Mesenteric fat pad (tissue), 1 donor: ENCODE measurements around the gene CMTM6. TPM values are rescaled to one million over a fixed set of nuclear protein-coding genes. Genes with fewer than 3 reads are reported as not detected.
"Not testable (repeated sequence)": the region's sequence is repeated elsewhere in the genome, so short reads cannot be mapped to it uniquely, and the experiment has no call there.

ENCODE experiments used
- DNase-seq: peaks from one replicate; pipeline ENCODE4 v3.0.0-alpha.2; 2020; ENCODE audit warnings: low spot score
- total RNA-seq: library from RNA; stranded (reverse); fragmentation: NEBNext Ultra II Directional; extraction: Animal tissue kit (Norgen Biotek cat#: 25700); gene quantifications from one replicate; pipeline ENCODE4 v1.2.1, GENCODE V29; 2021
- donor health status: DM: yes; HTN: yes; CAD: no.

CMTM6 gene
- total RNA-seq, 1 donor from 2014 or later = 52.4 TPM

DNA sequence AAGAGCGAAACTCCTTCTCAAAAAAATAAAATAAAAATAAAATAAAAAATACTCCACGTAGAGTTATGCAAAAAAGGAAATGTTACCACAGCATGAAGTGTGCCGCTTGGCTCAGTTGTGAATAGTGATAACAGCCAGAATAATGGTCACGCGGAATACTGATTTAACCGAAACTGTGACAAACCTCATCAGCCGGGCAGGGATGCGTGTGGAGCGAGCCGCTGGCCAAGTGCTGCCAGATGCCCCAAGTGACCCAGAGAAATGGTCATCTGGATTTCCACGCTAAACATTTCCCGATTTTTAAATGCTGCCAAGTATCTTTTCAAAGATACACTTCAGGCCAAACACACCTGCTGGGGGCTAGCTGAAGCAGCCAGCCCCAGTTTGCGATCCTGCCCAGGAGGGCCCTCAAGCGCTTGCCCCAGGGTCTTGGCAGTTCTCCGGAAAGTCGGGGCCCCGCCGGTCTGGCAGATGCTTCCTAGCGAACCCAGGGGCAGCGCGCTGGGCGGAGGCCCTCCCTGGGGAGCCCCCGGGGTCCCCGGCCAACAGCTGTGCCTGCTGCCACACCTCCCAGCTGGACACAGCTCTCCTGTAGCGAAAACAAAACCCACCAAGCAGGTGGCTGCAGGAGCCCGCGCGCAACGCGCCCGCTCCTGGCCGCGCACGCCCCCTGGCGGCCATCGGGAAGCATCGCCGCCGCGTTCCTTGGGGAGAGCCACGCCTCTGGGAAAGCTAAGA is 35.1 kb downstream of the CMTM6 start:
- DNase-seq = peak; percentile 95

DNA sequence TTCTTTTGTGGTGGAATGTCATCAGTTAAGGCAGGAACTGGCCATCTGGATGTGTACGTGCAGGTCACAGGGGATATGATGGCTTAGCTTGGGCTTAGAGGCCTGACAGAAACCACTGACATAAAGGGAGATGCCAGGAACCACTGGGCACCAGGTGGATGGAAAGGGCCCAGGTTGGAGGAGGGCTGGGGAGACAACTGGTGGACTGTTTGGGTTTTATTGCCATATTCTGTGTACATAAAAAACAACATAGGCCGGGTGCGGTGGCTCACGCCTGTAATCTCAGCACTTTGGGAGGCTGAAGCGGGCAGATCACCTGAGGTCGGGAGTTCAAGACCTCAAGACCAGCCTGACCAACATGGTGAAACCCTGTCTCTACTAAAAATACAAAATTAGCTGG is 35.8 kb downstream of the CMTM6 start:
- DNase-seq = not testable (repeated sequence)

DNA sequence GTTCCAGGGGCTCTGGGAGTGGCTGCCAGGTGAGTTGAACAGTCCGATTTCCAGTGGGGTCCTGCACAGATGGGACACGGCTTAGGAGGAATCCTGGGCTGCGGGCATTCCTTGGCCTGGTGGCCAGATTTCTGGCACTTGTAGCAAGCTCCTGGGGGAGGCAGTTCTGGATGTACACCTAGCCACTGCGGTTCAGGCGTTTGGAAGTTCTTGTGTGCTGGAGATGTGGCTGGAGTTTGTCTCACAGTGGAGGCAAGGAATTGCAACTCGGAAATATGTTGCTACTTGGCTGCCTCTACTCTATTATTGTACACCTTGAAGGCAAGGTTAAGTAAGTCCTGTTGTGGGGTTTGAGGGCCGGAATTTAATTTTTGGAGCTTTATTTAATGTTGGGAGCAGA is 37.9 kb downstream of the CMTM6 start:
- not testable (repeated sequence) for DNase-seq

DNA sequence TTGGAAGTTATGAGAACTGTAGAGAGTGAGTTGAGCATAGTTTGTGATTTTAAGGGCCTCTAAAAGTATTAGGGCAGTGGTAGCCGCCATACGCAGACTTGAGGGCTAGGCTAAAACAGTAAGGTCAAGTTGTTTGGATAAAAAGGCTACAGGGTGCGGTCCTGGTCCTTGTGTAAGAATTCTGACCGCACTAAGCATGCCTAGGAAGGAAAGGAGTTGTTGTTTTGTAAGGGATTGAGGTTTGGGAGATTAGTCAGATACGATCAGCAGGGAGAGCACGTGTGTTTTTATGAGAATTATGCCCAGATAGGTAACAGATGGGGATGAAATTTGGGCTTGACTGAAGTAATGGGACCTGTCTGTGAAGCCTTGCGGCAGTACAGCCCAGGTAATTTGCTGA is 39.2 kb downstream of the CMTM6 start:
- DNase-seq = not testable (repeated sequence)

DNA sequence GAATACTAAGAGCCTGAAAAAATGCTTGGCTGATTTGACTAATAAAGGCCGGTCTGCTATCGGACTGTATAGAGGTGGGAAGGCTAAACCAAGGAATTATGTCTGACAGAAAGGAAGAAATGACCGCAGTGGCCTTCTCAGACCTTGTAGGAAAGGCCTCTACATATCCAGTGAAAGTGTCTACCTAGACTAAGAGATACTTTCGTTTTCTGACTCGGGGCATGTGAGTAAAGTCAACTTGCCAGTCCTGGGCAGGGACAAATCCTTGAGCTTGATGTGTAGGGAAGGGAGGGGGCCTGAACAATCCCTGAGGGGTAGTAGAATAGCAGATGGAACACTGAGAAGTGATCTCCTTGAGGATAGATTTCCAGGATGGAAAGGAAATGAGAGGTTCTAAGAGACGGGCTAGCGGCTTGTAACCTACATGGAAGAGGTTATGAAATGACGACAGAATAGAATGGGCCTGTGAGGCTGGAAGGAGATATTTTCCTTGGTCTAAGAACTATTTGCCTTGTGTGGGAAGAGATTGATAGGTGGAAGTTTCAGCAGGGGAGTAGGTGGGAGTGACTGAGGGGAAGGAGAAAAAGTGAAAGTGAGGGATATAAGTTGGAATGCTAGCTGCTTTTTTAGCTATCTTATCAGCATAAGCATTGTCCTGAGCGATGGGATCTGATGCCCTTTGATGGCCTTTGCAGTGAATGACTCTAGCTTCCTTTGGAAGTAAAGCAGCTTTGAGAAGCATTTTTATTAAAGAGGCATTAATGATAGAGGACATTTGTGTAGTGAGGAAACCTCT is 40.3 kb downstream of the CMTM6 start:
- DNase-seq = not testable (repeated sequence)

DNA sequence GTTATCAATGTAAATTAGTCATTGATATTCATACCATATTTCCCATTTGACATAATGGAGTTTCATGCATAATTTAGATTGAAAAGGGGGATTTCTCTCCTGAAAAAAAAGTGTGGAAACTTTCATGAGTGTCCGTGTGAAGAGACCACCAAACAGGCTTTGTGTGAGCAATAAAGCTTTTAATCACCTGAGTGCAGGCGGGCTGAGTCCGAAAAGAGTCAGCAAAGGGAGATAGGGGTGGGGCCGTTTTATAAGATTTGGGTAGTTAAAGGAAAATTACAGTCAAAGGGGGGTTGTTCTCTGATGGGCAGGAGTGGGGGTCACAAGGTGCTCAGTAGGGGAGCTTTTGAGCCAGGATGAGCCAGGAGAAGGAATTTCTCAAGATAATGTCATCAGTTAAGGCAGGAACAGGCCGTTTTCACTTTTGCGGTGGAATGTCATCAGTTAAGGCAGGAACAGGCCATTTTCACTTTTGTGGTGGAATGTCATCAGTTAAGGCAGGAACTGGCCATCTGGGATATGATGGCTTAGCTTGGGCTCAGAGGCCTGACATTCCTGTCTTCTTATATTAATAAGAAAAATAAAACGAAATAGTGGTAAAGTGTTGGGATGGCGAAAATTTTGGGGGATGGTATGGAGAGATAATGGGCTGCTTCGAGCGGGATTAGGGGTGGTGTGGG is 41.7 kb downstream of the CMTM6 start:
- DNase-seq = not testable (repeated sequence)

DNA sequence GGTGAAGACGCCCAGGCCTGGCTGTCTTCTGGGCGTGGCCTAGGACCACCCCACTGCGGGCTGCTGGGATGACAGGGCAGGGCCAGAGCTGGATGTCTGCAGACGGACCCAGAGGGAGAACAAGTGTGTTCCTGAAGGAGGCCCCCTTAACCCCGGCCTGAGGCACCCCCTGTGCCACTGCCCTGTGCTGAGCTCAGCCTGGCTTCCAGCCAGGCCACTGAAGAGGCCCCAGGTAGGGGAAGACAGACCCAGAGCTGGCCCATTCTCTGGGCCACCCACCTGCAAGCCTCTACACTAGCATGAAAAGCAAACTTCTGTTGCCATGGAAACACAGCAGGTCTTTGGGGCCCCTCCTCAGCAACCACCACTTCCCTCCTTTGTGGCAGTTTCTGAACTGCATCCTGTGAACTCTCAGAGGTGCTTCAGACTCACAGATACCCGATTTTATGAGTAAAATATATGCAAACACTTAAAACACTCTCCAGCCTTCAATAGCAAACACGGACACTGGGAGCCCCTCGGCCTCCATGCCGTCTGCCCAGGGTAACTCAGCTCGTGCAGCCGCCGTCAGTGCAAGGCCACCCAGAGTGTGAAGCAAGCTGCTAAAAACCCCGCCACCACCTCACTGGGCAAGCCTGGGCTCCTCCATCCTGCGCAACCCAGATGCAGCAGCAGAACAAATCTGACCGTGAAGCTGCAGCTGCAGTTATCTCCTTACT is 42.5 kb downstream of the CMTM6 start:
- no peak for DNase-seq

DNA sequence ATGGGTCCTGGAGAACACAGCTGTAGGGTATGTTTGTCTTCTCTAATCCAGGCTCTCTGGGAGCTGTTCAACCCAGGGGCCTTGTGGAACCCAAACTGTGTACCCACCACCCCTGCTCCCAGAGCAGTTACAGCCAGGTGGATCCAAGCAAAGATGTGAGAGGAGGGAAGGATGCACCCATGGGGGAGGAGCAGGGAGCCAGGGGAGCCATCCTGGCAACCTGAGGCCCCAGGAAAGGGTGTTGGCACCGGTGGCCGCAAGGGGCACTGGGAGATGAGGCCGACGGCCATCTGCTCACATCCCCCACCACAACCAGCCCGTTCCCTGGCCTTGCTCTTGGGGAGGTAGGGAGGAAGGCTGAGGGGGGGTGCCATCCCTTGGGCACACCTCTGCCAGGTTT is 43.2 kb downstream of the CMTM6 start:
- no peak for DNase-seq

DNA sequence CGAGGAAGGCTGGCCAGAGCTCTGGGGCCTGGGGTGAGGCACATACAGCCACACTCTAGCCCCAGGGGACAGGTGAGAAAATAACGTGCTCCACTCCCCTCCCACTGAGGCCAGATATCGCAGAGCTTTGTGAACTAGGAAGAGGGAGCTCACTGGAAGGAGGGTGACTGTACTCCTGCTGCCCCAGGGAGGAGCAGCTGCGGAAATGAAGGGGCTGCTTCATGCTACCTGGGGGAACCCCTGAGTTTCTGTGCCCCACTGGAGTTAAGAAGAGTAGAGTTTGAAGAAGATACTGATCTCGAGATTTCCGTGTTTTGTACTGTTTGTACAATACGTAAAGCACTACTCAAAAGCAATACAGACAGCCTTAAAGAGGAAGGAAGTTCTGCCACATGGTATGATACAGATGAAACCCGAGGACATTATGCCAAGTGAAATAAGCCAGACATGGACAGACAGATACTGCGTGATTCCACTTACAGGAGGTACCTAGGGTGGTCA is 44.6 kb downstream of the CMTM6 start:
- no peak for DNase-seq

DNA sequence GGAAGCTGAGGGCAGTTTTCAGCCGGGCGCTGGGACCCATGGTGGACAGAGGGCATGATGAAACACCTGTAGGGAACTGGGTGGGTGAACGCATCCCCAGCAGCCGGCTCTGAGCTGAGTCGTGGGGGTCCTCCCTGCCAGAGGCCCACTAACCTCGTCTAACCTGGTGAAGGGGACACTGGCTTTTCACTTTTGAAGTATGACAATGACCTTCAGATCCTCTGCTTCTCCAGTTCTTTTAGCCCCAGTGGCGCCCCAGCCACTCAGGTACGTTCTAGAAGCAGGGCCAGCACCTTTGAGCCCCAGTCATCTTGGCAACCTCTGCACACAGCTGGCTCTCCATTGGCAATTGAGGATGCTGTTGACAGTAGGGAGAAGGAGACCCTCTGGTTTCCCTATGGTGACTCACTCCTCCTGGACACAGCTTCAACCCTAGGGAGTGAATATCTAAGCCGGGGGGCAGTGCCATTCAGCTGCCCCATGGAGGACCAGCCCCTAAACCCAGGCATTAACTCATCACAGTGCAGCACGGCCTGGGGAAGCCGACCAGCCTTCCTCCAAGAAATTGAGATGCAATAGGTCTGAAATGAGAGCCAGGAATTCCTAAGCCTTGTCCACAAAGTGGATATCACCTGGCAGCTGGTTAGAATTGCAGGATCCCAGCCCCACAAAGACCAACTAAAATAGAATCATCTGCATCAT is 46.1 kb downstream of the CMTM6 start:
- peak; percentile 57 for DNase-seq

DNA sequence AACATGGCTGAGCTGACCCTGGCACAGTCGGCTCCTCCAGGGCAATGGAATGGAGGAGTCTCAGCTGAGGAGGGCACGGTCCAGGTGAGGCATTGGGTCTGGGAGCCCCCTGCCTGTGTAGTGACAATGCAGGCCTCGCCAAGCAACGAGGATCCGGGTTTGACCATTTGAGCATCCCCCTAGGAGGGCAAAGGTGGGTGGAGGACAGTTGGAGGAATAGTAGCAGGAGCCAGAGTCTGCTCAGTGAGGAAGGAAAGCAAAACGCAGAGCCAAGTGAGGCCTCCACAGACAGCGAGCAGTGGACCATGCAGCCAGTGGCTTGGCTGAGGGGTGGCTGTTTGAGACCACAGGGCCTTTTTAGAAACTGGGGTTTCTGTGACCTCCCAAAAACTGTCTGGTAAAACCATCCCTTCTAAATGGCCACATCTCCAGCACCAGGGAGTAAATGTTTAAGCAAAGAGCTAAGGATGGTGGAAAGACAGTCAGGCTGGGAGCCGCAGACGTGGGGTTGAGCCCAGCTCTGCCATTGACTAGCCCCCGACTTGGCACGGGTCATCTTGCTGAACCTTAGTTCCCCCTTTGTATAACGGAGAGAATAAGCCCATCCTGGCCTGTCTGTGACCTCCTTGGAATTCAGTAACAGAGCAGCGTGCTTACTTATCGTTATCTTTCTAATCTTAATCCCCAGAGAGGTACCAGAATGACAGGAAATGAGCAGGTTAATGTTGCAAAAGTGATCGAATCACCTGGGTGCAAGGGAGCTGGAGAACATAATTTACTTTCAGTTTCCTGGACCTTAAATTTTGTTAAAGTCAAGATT is 46.8 kb downstream of the CMTM6 start:
- peak; percentile 35 for DNase-seq

DNA sequence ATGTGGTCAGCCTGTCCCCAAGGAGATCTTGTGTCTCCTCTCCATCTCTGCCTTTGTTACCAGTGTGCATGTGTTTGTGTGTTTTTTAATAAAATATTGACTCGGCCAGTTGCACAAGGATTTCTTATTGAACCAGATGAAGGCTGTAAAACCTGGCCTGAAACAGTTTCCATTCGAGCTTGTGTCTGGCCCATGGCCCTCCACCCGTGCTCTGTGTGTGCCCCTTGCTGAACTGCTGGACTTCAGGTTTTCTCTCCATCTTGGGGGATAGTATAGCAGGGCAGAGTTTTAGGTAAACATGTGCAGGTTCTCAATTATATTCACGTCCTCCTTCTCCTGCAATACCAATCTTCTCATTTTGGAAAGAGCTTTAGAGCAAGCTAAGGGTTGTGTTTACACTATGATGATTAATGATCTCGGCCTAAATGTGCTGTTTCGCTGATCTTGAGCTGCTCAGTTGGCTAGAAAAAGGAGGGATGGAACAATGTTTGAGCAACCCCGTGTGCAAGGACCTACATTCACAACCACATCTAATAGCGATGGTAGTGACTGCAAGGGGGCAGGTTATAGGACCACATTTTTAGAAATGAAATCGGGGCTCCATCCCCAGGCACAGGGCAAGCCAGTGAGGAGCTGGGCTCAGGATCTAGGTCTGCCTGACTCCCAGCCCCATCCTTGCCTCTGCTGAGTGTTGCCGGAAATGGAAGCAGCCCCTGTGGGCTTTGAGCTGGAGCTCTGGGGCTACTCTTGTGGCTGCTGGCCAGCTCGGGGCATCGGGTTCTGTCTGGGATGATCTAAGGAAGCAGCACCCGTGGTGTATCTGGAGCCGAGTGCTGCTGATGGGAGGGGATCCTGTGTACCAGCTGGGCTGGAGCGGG is 47.7 kb downstream of the CMTM6 start:
- peak; percentile 67 for DNase-seq

DNA sequence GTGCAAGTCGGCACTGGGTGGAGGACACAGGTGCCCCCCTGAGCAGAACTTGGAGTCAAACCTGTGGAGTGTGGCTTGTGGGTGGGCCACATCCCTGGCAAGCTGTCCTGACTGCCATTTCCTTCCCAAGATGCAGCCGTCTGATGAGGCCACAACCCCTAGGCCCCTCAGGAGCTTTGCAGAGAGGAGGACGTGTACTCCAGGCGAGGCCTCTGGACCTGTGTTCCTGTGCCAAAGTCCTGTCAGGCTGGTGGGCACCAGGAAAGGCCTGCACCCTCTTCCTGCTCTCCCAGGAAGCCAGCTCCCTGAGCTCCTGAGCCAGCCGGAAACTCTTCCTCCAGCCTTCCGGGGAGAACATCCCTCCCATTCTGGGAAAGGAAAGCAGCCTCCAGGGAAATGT is 48.5 kb downstream of the CMTM6 start:
- DNase-seq = peak; percentile 62

DNA sequence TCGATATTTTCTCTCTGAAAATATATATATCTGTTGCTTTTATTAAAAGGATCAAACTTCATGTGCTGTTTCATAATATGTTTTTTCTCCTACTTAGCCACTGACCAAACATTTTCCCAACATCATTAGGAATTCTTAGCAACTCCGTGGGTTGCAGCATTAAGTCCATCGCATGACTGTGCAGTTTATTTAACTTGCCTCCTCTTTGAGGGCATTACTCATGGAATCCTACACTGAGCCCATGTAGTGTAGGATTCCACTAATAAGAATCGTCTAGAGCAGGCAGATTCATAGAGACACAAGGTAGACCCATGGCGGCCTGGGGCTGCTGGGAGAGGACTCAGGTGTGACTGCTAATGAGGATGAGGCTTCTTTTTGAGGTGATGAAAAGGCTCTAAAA is 49.3 kb downstream of the CMTM6 start:
- no peak for DNase-seq

DNA sequence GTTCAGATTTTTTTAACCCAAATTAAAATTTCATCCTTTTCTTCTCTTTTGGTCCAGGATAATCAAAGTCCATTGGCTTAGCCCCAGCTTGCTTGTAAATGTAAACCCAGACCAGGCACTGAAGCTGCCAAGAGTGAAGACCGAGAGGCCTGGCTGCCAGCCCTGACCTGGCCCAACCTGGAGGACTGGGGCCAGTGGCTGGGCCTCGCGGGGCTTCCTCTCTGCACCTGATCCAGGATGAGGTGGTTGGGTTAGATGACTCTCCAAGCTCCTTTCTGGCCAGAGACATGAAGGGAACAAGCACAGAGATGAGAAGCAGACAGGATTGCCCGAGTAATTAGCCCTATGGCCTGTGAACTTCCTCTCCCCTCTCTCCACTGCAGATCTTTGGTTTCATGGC is 50.6 kb downstream of the CMTM6 start:
- DNase-seq = peak; percentile 67

DNA sequence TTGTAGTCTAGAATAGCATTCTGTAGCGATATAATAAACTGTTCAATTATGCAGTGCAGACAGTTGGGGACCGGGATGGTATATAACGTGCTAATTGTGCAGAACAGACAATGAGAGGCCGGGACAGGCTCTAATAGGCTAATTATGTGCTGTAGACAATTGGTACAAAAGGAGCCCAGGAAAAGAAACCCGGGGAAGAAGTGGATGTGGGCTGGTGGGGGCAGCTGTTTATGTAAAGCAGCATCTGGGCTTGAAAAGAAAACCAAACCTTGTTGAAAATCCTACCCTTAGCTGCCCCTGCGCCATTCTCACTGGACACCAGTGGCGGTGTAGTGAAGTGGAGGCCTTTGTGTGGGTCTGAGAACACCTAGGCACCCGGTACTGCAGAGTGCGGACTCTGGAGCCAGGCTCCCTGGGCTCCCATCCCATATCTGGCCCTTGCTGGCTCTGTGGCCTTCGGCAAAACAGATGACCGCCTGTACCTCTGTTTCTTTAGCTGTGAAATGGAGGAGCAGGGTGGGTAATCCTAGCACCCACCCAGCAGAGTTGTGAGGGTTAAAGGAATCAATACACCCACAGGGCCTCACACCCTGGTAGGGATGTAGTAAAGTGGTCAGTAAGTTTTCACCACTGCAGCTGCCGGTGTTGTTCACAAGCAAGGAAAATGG is 51.5 kb downstream of the CMTM6 start:
- DNase-seq = peak; percentile 60

DNA sequence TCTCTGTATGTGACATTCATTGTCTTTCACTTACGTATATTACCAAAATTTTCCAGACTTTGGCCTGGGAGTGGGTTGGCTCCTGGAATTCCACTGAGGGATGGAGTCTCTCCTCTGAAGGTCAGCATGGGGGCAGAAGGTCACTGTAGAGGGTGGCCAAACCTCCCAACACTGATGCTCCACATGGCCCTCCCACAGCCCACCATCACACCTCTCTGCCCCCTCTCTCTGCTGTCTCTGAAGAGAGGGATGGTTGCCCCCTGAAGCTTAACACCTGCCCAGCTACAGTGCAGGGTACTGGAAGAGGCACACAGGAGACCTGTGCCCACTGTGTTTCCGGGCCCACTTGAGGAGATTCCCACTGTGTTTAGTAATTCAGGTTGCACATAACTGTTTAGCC is 52.2 kb downstream of the CMTM6 start:
- DNase-seq = peak; percentile 12

DNA sequence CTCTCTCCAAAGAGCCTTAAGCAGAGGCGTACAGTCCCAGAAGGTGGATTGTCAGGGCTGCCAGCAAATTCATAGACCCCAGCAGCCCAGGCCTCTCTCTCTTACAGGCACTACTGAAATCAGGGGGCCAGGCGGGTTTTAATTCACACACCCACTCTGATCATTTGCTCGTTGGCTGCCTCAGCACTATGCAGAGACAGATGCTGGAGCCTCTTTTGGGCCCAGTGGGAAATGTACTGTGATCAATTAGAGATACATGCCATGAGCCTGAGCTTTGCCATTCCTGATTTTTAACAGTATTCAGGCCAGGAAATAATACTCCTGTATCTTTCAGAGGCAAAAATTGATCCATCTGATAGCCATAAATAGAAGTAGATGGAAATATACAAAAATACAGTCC is 53.0 kb downstream of the CMTM6 start:
- peak; percentile 22 for DNase-seq
